Right atrium auricular region (tissue), 2 donors: ENCODE measurements around the gene TNFSF9. TPM values are rescaled to one million over a fixed set of nuclear protein-coding genes. Genes with fewer than 3 reads are reported as not detected.
"Not testable (repeated sequence)": the region's sequence is repeated elsewhere in the genome, so short reads cannot be mapped to it uniquely, and the experiment has no call there.

Experiments used
- DNase-seq: peaks from one replicate; pipeline ENCODE4 v3.0.0-alpha.2; 2019; ENCODE audit warnings: low spot score
- H3K27ac ChIP-seq, 2 donors: fragments of 200-600 bp; sonication (generic); 1 replicate in 1 of 2; 2 replicates in 1 of 2; pipeline ENCODE4 v1.5.1; 2016 to 2019
- H3K27me3 ChIP-seq, 2 donors: fragments of 200-600 bp; sonication (generic); one replicate each; pipeline versions ENCODE4 v1.5.1 to v1.6.0; 2017 to 2019
- H3K36me3 ChIP-seq: fragments of 200-600 bp; sonication (generic); one replicate; pipeline ENCODE4 v1.5.1; 2016
- H3K4me1 ChIP-seq, 2 donors: fragments of 200-600 bp; sonication (generic); one replicate each; pipeline versions ENCODE4 v1.5.1 to v1.6.0; 2017 to 2019
- H3K4me3 ChIP-seq, 2 donors: fragments of 200-600 bp; sonication (generic); 1 replicate in 1 of 2; 2 replicates in 1 of 2; pipeline ENCODE4 v1.5.1; 2017 to 2019; ENCODE audit warnings: mild to moderate bottlenecking in 1 of 2, moderate library complexity in 1 of 2
- H3K9me3 ChIP-seq, 2 donors: fragments of 200-600 bp; sonication (generic); one replicate each; pipeline ENCODE4 v1.5.1; 2019
- CTCF ChIP-seq, 2 donors: fragments of 200-600 bp; sonication (generic); IDR thresholded peaks; one replicate each; pipeline ENCODE4 v1.5.1; 2019; ENCODE audit warnings: antibody characterized with exemption in 2 of 2
- total RNA-seq, 2 donors: library from RNA; depleted of rRNA; stranded (reverse); fragments of >200 nt; gene quantifications; one replicate each; pipeline ENCODE4 v1.1.0, GENCODE V29; 2016

TNFSF9 gene
- total RNA-seq, 2 donors from 2014 or later, result 0.43 TPM; not detected in 1

GRCh38 chr19:6556043-6556449, 25.2 kb downstream of the TNFSF9 start:
- Histone ChIP-seq H3K27ac (no peak overlapping the region), H3K4me3 (no peak overlapping the region), H3K27me3 (no peaks in the 10 kb centered on the region), H3K9me3 (no peaks in the 10 kb centered on the region), H3K36me3 (no peaks in the 10 kb centered on the region), H3K4me1 (no peaks in the 10 kb centered on the region)
- DNase-seq, result no peak
- no peak for TF ChIP-seq CTCF (IDR thresholded peaks at IDR 0.05)

GRCh38 chr19:6556480-6557195, 25.8 kb downstream of the TNFSF9 start:
- Histone ChIP-seq H3K27ac (no peak overlapping the region), H3K4me1 (no peaks in the 10 kb centered on the region), H3K4me3 (no peak overlapping the region), H3K9me3 (no peaks in the 10 kb centered on the region), H3K36me3 (no peaks in the 10 kb centered on the region), H3K27me3 (no peaks in the 10 kb centered on the region)
- DNase-seq, result no peak
- no peak for TF ChIP-seq CTCF (IDR thresholded peaks at IDR 0.05)

- not testable (repeated sequence) for H3K27ac ChIP-seq, H3K27me3 ChIP-seq, H3K4me1 ChIP-seq, H3K36me3 ChIP-seq, DNase-seq, H3K4me3 ChIP-seq
- H3K9me3 ChIP-seq, result peaks cover 0 to 18% of the 10 kb centered on the region in 2 donors
Measured at GRCh38 chr19:6562437-6562836, 31.6 kb downstream of the TNFSF9 start.

- Histone ChIP-seq H3K4me3 (no peak overlapping the region), H3K27me3 (no peaks in the 10 kb centered on the region)
- no peak for DNase-seq
Measured at GRCh38 chr19:6564393-6564792, 33.6 kb downstream of the TNFSF9 start.

GRCh38 chr19:6566727-6567126, 35.9 kb downstream of the TNFSF9 start:
- not testable (repeated sequence) for H3K4me1 ChIP-seq, H3K27ac ChIP-seq, H3K4me3 ChIP-seq, DNase-seq, H3K36me3 ChIP-seq, H3K27me3 ChIP-seq
- peaks cover 0 to 30% of the 10 kb centered on the region in 2 donors for H3K9me3 ChIP-seq

More at GRCh38 chr19:6564393-6564792, 33.6 kb downstream of the TNFSF9 start:
- H3K36me3 ChIP-seq, result no peaks in the 10 kb centered on the region
- no peaks in the 10 kb centered on the region for H3K4me1 ChIP-seq
- peaks cover 0 to 18% of the 10 kb centered on the region in 2 donors for H3K9me3 ChIP-seq
- H3K27ac ChIP-seq, result no peak overlapping the region
- no peak for TF ChIP-seq CTCF (IDR thresholded peaks at IDR 0.05)

GRCh38 chr19:6568010-6568526, 37.2 kb downstream of the TNFSF9 start:
- no peaks in the 10 kb centered on the region for H3K27me3 ChIP-seq

More at GRCh38 chr19:6568010-6568526, 37.2 kb downstream of the TNFSF9 start:
- DNase-seq, result no peak
- no peak overlapping the region for H3K4me3 ChIP-seq
- no peaks in the 10 kb centered on the region for H3K4me1 ChIP-seq
- TF ChIP-seq CTCF (IDR thresholded peaks at IDR 0.05), result no peak
- H3K36me3 ChIP-seq, result no peaks in the 10 kb centered on the region
- peaks cover 0 to 27% of the 10 kb centered on the region in 2 donors for H3K9me3 ChIP-seq
- no peak overlapping the region for H3K27ac ChIP-seq
